HepG2 (cell line): Measurements from ENCODE around the gene KCNJ2.

ENCODE experiments used
- CHCHD3 ChIP-seq: sonication (generic); formaldehyde crosslinking; IDR thresholded peaks from 2 replicates; pipeline ENCODE4 v1.8.0; 2022; ENCODE audit warnings: mild to moderate bottlenecking, missing genetic modification reagents, moderate library complexity
- MEF2D ChIP-seq: sonication (generic); formaldehyde crosslinking; IDR thresholded peaks from 2 replicates; pipeline ENCODE4 v1.5.1; 2020; ENCODE audit warnings: mild to moderate bottlenecking, missing genetic modification reagents
- POLR2AphosphoS5 ChIP-seq: IDR thresholded peaks from 2 replicates; pipeline ENCODE4 v1.6.1; 2012; ENCODE audit warnings: low read depth, low read length
- RAD21 ChIP-seq: fragments of 450-650 bp; formaldehyde crosslinking; IDR thresholded peaks from 2 replicates; pipeline ENCODE4 v1.5.0; 2020; ENCODE audit warnings: mild to moderate bottlenecking
- ZNF773 ChIP-seq: sonication (generic); formaldehyde crosslinking; IDR thresholded peaks from 2 replicates; pipeline ENCODE4 v1.4.0; 2020; ENCODE audit warnings: missing genetic modification reagents, borderline replicate concordance

- TF ChIP-seq CHCHD3 (CRISPR knock-in tag) = no peak
- TF ChIP-seq ZNF773 (CRISPR knock-in tag) = no peak
- no peak for TF ChIP-seq POLR2AphosphoS5
- no peak for TF ChIP-seq RAD21 (CRISPR knock-in tag)
- no peak for TF ChIP-seq MEF2D (CRISPR knock-in tag)
These were observed 49.8 kb upstream of the KCNJ2 start for GRCh38 chr17:70119545-70119944.
